HG03025 (cell line): ENCODE data around the gene PMS2.
"Not testable (repeated sequence)": the region's sequence is repeated elsewhere in the genome, so short reads cannot be mapped to it uniquely, and the experiment has no call there.

Experiments
- ATAC-seq: cut with Tn5 transposase; IDR thresholded peaks from one replicate; pipeline ENCODE4 v1.9.1; 2021; ENCODE audit warnings: mild to moderate bottlenecking, moderate library complexity; ENCODE audit not compliant: unreplicated experiment, low FRiP score

The PMS2 gene

GRCh38 chr7:6008668-6009611 lies at the start of gene PMS2, which contains the start of gene AIMP2:
TSS of gene PMS2 (minus strand) at chr7:6009049. CDS start at chr7:6009019, 30 bp downstream.
TSS of gene AIMP2 (plus strand) at chr7:6009272. CDS start at chr7:6009364, 92 bp downstream.
- ATAC-seq, result peak; percentile 93

GRCh38 chr7:6057316-6058129 lies 48.7 kb upstream of the PMS2 start:
- no peak for ATAC-seq

- ATAC-seq, result no peak
Observed at GRCh38 chr7:6056616-6057015, 47.8 kb upstream of the PMS2 start.

- ATAC-seq, result not testable (repeated sequence)
Observed at GRCh38 chr7:6051185-6051584, 42.3 kb upstream of the PMS2 start.

- no peak for ATAC-seq
Observed at GRCh38 chr7:6049780-6050179, 40.9 kb upstream of the PMS2 start.

- ATAC-seq, result no peak
Observed at GRCh38 chr7:6035686-6036085, 26.8 kb upstream of the PMS2 start.

GRCh38 chr7:6035165-6035564 lies 26.3 kb upstream of the PMS2 start:
- ATAC-seq, result no peak

- ATAC-seq, result no peak
Observed at GRCh38 chr7:6032641-6033040, 23.8 kb upstream of the PMS2 start.

GRCh38 chr7:6032167-6032566 lies 23.3 kb upstream of the PMS2 start:
- no peak for ATAC-seq

- no peak for ATAC-seq
Observed at GRCh38 chr7:6031567-6031966, 22.7 kb upstream of the PMS2 start.

GRCh38 chr7:6030988-6031387 lies 22.1 kb upstream of the PMS2 start, which contains the start of gene ANKRD61:
TSS of gene ANKRD61 (plus strand) at chr7:6031376. CDS start at chr7:6031376, 0 bp downstream.
- no peak for ATAC-seq

- ATAC-seq, result no peak
Observed at GRCh38 chr7:6028563-6028962, 19.7 kb upstream of the PMS2 start.

- ATAC-seq, result no peak
Observed at GRCh38 chr7:6027806-6028365, 19.0 kb upstream of the PMS2 start.

GRCh38 chr7:6026820-6027311 lies 18.0 kb upstream of the PMS2 start:
- no peak for ATAC-seq

- no peak for ATAC-seq
Observed at GRCh38 chr7:6026011-6026819, 17.4 kb upstream of the PMS2 start.

- no peak for ATAC-seq
Observed at GRCh38 chr7:6023974-6024435, 15.2 kb upstream of the PMS2 start.

- no peak for ATAC-seq
Observed at GRCh38 chr7:6022707-6023106, 13.9 kb upstream of the PMS2 start.

- no peak for ATAC-seq
Observed at GRCh38 chr7:6020371-6021286, 11.8 kb upstream of the PMS2 start.

- ATAC-seq, result no peak
Observed at GRCh38 chr7:6016653-6016966, 7.8 kb upstream of the PMS2 start.
